GM19043 (cell line): ENCODE results near the gene ZNF827.

Source experiments
- ATAC-seq: cut with Tn5 transposase; IDR thresholded peaks from one replicate; pipeline ENCODE4 v1.9.1; 2021; ENCODE audit warnings: low read depth; ENCODE audit not compliant: unreplicated experiment

Gene ZNF827

DNA sequence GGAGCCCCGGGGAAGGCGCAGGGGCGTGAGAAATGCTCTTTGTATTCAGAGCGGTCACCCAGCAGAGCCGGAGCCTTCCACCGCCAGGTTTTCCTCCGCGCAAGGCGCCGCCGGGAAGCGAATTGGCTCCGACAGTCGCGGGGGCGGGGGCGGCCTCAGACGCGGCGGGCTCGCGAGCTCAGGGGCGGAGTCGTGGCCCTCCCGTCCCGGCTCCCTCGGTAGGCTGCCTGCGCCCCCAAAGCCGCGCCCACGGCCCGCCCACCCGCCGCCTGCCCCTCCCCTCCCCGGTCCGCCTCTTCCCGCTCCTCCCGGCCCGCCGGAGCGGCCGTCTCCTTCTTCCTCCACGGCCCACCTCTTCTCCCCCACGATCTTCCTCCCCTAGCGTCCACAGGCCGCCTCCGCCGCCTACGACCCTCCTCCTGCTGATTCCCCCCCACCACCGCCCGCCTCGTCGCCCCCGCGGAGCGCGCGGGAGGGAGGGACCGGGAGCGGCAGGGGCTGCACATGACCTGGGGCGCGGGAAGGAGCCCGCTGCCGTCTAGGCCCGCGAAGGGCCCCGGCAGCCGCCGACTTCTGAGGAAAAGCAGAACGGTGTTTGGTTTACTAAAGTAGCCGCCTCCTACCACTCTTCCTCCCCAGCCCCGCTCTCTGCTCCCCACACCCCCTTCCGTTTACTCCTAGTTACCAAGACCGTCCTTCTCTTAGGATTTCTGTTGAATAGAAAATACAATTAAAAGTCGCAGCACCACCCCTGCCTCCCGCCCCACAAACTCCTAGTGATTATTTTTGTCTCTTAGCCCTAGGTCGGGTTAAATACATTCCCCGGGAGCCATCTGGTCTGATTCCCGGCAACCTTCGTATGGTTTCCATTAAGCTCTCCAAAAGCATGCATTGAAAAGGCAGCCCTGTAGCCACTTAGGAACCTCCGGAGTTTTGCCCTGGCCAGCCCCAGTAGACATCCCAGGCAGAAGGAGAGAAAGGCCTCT is 205.4 kb downstream of the ZNF827 start:
- peak; percentile 85 for ATAC-seq

DNA sequence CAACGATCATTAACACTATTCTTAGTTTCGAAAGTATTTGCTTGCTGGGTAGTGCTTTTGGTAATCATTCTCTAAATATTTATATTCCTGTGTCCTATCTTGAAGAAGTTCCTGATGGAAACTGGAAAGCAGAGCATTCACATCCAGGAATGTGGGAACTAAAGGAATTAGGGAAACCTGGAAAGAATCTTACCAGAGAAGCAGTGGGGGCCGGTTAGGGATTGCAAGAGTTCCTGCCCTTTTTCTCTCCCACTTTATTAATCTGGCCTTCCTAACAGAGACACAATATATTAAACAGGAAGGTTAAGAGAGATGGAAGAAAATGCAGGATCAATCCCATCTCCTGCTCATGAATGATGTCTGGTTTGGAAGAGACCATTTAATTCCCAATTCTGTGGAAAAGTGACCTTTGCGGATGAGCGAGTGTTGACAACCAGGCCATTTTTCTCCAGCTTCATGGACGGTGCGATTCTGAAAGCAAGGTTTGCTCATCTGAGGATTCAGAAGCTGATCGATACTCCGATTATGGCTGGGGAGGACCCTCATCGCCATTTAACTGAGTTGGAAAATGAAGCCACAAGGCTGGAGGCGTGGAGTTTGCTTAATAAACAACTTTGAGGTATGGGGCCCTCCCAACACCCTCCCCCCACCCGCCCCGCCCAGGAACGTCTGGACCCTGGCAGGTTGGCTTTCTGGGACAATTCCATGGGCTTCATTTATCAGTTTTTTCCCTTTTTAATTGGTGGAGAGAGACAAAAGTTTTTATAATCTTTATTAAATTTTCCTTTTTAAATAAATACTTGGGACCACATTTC is 206.4 kb downstream of the ZNF827 start:
- no peak for ATAC-seq

DNA sequence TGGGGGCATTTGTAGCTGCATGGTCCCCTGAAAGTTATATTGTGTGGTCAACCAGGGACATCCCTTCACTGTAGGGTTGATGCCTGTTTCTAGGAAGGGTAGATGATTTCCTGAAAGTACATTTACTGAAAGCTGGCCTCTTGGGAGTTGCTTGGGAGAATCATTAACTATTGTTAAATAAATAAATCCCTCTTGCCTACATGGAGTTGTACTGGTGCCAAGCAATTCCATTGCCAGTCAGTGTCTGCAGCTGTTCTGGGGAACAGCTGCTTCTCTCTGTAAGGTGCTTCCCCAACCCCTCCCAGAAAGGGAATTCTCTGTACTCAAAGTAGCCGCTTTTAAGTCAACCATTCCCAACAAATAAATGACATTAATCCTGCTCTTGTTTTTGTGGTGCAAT is 207.6 kb downstream of the ZNF827 start:
- no peak for ATAC-seq

GRCh38 chr4:145730026-145730425 is 208.6 kb downstream of the ZNF827 start:
- ATAC-seq: no peak

DNA sequence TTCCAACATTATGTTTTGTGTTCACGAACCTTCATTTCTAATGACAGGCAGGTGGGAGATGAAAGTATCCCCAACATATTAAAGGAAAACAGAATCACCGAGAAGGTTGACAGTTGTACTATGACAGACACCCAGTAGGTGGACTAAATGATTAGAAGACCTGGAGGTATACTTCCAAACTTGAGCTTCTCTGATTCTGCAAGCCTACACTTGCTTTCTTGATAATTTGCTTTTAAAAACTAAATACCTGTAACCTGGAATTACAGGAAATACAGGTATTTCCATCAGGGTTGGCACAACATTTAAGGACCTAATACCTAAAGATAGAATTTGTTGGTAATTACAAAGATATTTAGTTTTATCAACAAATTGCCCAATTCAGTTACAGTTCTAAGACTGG is 215.3 kb downstream of the ZNF827 start:
- no peak for ATAC-seq

DNA sequence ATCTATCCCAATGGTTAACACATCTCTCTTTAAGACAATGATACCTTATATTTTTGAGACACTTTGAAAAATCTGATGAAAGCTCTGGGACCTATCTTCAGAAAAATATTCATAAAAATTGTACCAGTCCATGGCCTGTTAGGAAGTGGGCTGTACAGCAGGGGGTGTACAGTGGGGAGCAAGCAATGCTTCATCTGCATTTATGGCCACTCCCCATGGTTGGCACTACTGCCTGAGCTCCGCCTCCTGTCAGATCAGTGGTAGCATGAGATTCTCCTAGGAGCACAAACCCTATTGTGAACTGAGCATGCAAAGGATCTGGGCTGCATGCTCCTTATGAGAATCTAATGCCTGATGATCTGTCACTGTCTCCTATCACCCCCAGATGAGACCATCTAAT is 216.1 kb downstream of the ZNF827 start:
- no peak for ATAC-seq

DNA sequence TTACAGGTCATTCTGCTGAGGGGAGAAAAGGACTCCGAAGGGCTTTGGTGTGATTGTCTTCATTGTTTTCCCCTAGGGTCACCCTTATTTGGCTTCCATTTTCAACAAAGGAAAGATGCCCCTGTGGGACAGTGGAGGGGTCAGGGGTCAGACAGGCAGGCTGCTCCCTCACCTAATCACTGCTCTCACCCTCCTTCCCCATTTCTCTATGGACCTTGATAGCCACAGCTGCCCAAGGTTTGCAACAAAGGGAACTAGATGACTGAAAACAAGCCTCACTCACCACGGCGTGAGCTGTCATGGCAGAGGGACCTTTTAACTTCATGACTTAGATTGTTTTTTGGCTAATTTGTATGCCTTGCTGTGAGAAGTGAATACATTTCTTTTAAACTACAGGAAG is 218.0 kb downstream of the ZNF827 start:
- no peak for ATAC-seq

- no peak for ATAC-seq
Observed at GRCh38 chr4:145719752-145720624, 218.6 kb downstream of the ZNF827 start.

GRCh38 chr4:145716661-145717200 is 221.9 kb downstream of the ZNF827 start:
- no peak for ATAC-seq

DNA sequence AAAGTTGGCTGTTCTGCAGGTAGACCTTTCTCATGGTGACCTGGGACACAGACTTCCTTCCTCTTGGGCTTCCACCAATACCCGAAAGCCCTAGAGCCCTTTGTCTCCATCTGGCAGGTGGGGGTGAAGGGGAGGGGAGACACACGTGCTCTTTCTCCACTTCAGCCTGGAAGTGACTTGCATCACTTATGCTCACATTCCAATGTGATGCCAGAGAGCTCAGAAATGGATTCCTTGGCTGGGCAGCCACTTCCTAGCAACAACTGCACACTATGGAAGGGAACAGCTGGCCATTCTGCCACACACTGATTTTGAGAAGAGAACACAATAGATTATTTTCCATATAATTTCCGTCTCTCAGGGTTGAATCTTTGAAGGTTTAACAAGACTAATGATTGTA is 222.4 kb downstream of the ZNF827 start:
- no peak for ATAC-seq

GRCh38 chr4:145709843-145710242 is 228.8 kb downstream of the ZNF827 start:
- no peak for ATAC-seq

DNA sequence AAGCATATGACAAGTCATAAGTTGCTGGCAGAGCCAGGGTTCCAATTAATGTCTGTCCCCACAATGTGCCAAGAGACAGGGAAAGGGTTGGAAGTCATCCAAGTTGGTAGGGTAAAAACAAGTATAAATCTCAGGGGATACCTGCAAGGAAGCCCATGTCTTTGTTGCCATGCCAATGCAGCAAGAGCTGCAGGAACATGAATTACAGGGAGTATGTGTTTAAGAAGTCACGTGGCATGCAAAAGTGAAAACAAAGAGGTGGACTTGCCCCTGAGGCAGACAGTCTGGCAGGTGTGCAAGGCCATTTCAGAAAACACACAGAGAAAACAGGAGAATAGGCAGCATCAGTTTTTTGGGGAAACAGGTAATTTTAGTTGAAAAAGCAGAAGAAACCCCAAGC is 229.3 kb downstream of the ZNF827 start:
- ATAC-seq: no peak
